HFFc6 (cell line): ENCODE measurements around the gene MCTS1. TPM values are rescaled to one million over a fixed set of nuclear protein-coding genes. Genes with fewer than 3 reads are reported as not detected.
"Not testable (repeated sequence)": the region's sequence is repeated elsewhere in the genome, so short reads cannot be mapped to it uniquely, and the experiment has no call there.

Source experiments
- DNase-seq: peaks from one replicate; pipeline ENCODE4 v3.0.0-alpha.2; 2018
- H3K27ac Mint-ChIP-seq: 2 replicates; pipeline ENCODE4 v1.8.0; 2020; ENCODE audit warnings: mild to moderate bottlenecking, mixed read lengths
- H3K27me3 Mint-ChIP-seq: 2 replicates; pipeline ENCODE4 v1.8.0; 2021; ENCODE audit warnings: mild to moderate bottlenecking, moderate library complexity, mixed read lengths; ENCODE audit not compliant: insufficient read depth
- H3K36me3 Mint-ChIP-seq: 2 replicates; pipeline ENCODE4 v1.8.0; 2021; ENCODE audit warnings: low read depth, mixed read lengths
- H3K4me1 Mint-ChIP-seq: 2 replicates; pipeline ENCODE4 v1.8.0; 2020; ENCODE audit warnings: low read depth, mixed read lengths
- H3K4me3 Mint-ChIP-seq: 2 replicates; pipeline ENCODE4 v1.8.0; 2020; ENCODE audit warnings: mild to moderate bottlenecking, moderate library complexity, mixed read lengths
- H3K9me3 Mint-ChIP-seq: 2 replicates; pipeline ENCODE4 v1.8.0; 2020; ENCODE audit warnings: mild to moderate bottlenecking, mixed read lengths
- total RNA-seq, 6 experiments: library from RNA; stranded (reverse); fragmentation: NEBNext Ultra II Directional; extraction: Animal tissue kit (Norgen Biotek cat#: 25700); gene quantifications; 2 replicates in 1 of 6; 3 replicates in 5 of 6; pipeline ENCODE4 v1.2.3, GENCODE V29; 2021
- TF ChIP-seq, protein P1 (sequence below): fragments of 200-600 bp; sonication (generic); IDR thresholded peaks from 2 replicates; pipeline ENCODE4 v1.5.0; 2021; ENCODE audit warnings: antibody characterized with exemption, mild to moderate bottlenecking

Gene MCTS1
- total RNA-seq, 6 experiments from 2014 or later: 57.2 to 71.7 (median 64.7) TPM

GRCh38 chrX:120638619-120639018, 34.7 kb downstream of the MCTS1 start:
- Mint-ChIP-seq H3K9me3 (no peaks in the 10 kb centered on the region), H3K4me3 (no peak overlapping the region), H3K27me3 (no peaks in the 10 kb centered on the region), H3K4me1 (no peaks in the 10 kb centered on the region), H3K36me3 (no peaks in the 10 kb centered on the region), H3K27ac (no peak overlapping the region)
- DNase-seq: no peak
- TF ChIP-seq, protein P1, sequence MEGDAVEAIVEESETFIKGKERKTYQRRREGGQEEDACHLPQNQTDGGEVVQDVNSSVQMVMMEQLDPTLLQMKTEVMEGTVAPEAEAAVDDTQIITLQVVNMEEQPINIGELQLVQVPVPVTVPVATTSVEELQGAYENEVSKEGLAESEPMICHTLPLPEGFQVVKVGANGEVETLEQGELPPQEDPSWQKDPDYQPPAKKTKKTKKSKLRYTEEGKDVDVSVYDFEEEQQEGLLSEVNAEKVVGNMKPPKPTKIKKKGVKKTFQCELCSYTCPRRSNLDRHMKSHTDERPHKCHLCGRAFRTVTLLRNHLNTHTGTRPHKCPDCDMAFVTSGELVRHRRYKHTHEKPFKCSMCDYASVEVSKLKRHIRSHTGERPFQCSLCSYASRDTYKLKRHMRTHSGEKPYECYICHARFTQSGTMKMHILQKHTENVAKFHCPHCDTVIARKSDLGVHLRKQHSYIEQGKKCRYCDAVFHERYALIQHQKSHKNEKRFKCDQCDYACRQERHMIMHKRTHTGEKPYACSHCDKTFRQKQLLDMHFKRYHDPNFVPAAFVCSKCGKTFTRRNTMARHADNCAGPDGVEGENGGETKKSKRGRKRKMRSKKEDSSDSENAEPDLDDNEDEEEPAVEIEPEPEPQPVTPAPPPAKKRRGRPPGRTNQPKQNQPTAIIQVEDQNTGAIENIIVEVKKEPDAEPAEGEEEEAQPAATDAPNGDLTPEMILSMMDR: no peak

DNA sequence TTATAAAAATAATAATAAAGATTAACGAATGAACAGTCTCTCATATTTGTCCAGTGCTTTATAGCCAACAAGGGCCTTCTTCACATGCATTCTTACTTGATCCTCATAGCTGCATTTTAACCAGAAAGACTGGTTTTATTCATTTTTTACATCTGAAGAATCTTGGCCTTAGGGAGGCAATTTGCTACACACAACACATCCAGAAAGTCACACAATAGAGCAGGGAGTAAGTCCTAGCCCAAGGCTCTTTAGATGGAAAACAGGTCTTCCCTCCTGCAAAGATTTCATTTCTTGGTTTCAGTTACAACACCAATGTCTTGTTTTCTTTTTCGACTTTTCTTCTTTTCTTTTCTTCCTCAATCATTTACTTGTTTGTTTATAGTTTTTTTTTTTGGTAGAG, 39.0 kb downstream of the MCTS1 start:
- Mint-ChIP-seq H3K4me3 (no peak overlapping the region), H3K27ac (no peak overlapping the region), H3K36me3 (no peaks in the 10 kb centered on the region), H3K4me1 (no peaks in the 10 kb centered on the region), H3K9me3 (no peaks in the 10 kb centered on the region), H3K27me3 (no peaks in the 10 kb centered on the region)
- TF ChIP-seq, protein P1: no peak
- no peak for DNase-seq

GRCh38 chrX:120647127-120647526, 43.2 kb downstream of the MCTS1 start:
- Mint-ChIP-seq H3K27me3 (no peaks in the 10 kb centered on the region), H3K36me3 (no peaks in the 10 kb centered on the region), H3K9me3 (no peaks in the 10 kb centered on the region), H3K4me3 (no peak overlapping the region), H3K27ac (no peak overlapping the region), H3K4me1 (peaks cover 6% of the 10 kb centered on the region; the same call in 1 of the 2 replicates)
- no peak for DNase-seq
- TF ChIP-seq, protein P1: no peak

DNA sequence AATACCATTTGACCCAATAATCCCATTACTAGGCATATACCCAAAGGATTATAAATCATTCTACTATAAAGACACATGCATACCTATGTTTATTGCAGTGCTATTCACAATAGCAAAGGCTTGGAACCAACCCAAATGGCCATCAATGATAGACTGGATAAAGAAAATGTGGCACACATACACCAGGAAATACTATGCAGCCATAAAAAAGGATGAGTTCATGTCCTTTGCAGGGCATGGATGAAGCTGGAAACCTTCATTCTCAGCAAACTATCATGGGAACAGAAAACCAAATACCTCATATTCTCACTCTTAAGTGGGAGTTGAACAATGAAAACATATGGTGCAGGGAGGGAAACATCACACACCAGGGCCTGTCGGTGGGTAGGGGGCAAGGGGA, 48.4 kb downstream of the MCTS1 start:
- H3K36me3 Mint-ChIP-seq, H3K4me1 Mint-ChIP-seq, H3K9me3 Mint-ChIP-seq, DNase-seq, H3K4me3 Mint-ChIP-seq, H3K27me3 Mint-ChIP-seq, H3K27ac Mint-ChIP-seq: not testable (repeated sequence)

GRCh38 chrX:120653000-120653399, 49.1 kb downstream of the MCTS1 start:
- Mint-ChIP-seq H3K36me3 (no peaks in the 10 kb centered on the region), H3K27me3 (no peaks in the 10 kb centered on the region), H3K9me3 (no peaks in the 10 kb centered on the region), H3K4me3 (no peak overlapping the region), H3K4me1 (peaks cover 6% of the 10 kb centered on the region; the same call in 1 of the 2 replicates), H3K27ac (no peak overlapping the region)
- TF ChIP-seq, protein P1: no peak
- DNase-seq: no peak

GRCh38 chrX:120660637-120661036, 56.7 kb downstream of the MCTS1 start:
- no peak overlapping the region; the same call in 1 of the 2 replicates for H3K27ac Mint-ChIP-seq
- H3K4me1 Mint-ChIP-seq: peaks cover 23% of the 10 kb centered on the region
- H3K27me3 Mint-ChIP-seq: no peaks in the 10 kb centered on the region

More at GRCh38 chrX:120660637-120661036, 56.7 kb downstream of the MCTS1 start:
- Mint-ChIP-seq H3K4me3 (no peak overlapping the region), H3K9me3 (no peaks in the 10 kb centered on the region), H3K36me3 (no peaks in the 10 kb centered on the region)
- no peak for DNase-seq
- TF ChIP-seq, protein P1: no peak

Other genes starting within 250 kb of the MCTS1 start
- gene ATP1B4, start 242.0 kb upstream of the MCTS1 start, total RNA-seq: not detected
- gene LAMP2, start 134.8 kb upstream of the MCTS1 start, total RNA-seq: 100 to 1,000 TPM in 5 of 6 experiments, 10 to 100 TPM in 1; 95.6 to 124 (median 114) TPM
- 100 to 1,000 TPM; 116 to 151 (median 134) TPM for gene CUL4B, start 43.1 kb upstream of the MCTS1 start, total RNA-seq
- gene C1GALT1C1, start 26.0 kb downstream of the MCTS1 start, total RNA-seq: 10 to 100 TPM; 34.9 to 42.1 (median 41.0) TPM